ENCODE measurements around the gene DVL1.
A peak's percentile ranks its signal among the peaks of the same experiment; 100 is the strongest.

Gene DVL1

DNA sequence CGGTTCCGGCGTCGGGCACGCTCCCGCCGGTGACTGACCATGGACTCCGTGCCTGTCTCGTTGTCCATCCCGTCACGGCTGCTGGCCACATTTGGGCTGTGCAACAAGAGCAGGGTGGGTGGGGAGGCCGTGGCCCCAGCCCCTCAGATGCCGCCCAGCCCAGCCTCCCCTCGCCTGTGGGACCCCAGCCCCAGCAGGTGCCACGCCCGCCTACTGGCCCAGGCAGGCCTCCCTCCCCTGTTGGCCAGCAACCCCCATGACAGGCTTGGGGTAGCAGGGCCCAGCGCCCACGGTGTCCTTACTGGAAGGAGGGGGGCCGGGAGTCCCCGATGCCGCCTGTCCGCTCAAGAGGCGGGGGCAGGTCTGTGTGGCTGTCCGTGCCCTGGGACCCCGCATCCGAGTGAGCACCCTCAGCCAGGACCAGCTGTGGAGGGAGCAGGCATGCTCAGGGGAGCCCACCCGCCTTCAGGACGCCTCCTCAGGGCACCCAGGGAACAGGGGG is 7.1 kb downstream of the DVL1 start:
- no peak for DNase-seq (ENCODE audit: low read depth in 2 of 3, low spot score in 2 of 3)

DNA sequence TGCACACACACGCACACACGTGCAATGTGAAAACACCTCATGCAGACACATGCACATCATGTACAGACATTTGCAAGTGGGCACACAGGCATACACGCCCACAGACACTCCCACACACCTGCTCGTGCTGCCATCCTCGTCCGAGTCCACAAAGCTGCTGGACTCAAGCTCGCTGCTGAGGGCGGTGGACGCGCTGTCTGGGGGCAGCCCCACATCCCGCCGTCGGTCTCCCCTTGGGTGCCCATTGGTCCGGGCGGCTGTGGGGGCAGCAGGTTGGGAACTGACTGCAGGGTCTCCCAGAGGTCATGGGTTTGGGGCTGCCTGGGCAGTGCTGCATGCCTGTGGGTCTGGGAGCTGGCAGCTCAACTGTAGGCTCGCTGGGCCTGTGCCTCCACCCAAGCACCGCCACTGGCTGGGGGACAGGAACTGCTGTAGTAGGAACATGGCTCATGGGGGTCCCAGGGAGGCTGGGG is 7.6 kb downstream of the DVL1 start:
- DNase-seq (ENCODE audit: low read depth in 2 of 3, low spot score in 2 of 3): no peak

DNA sequence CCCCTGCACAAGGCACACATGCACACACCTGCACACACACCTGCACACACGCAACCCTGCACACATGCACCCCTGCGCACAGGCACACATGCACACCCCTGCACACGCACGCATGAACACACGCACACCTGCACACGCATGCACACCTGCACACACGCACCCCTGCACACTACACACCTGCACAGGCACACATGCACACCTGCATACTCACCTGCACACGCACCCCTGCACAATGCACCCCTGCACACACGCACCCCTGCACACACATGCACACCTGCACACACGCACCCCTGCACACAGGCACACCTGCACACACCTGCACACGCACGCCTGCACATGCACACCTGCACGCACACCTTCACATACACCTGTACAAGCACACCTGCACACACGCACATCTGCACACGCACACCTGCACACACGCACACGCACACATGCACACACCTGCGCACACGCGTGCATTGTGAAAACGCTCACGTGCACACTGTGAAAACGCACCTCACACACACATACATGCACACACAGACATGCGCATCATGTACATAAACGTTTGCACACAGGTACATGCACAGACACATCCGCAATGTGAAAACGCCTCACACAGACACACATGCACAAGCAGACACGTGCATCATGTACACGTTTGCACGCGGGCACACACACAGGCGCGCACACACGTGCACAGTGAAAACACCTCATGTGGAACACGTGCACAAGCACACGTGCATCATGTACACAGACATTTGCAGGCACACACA is 8.2 kb downstream of the DVL1 start:
- DNase-seq (ENCODE audit: low read depth in 2 of 3, low spot score in 2 of 3): no peak

DNA sequence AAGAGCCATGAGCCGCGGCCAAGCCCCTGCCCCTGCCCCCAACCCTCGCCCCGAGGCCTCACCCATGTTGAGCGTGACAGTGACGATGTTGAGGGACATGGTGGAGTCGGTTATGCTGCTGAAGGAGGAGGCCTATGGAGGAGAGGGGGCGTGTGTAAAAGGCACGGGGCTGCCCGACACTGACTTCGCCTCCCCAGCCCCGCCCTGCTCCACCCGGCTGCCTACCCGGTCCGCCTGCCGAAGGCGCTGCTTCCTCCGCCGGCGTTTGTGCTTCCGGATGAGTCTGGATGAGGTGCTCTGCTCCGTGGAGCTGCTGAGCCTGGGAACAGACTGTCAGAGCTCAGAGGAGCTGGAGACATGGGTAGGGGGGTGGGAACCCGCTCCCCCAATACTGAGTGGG is 9.0 kb downstream of the DVL1 start:
- no peak for DNase-seq (ENCODE audit: low read depth in 2 of 3, low spot score in 2 of 3)

DNA sequence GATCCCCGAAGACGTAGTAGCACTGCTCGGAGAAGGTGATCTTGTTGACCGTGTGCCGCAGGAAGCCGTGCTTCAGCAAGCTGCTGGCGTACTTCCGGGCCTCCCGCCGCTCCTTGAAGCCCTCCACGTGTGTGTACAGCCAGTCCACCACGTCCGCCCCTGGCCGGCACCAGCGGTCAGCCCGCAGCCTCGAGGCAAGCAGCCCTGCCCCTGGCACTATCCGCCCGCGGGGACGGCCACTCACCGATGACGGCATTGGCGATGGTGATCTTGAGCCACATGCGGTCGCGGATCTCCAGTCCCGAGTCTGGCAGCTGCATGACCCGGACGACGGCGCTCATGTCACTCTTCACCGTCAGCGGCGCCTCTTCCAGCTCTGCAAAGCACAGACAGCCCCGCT is 10.9 kb downstream of the DVL1 start:
- no peak for DNase-seq (ENCODE audit: low read depth in 2 of 3, low spot score in 2 of 3)

DNA sequence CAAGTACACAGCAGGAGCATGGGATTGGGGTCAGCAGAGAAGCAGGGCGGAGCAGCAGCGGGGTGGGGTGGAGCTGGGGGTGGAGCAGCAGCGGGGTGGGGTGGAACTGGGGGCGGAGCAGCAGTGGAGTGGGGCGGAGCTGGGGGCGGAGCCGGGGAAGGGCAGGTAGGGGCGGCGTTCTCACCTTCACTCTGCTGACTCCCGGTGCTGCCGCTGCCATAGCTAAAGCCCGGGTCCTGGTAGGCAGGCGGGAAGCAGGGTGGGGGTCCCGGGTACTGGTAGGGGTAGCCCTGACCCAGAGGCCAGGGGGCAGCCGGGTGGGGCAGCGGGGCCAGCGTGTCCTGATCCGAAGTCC is 11.4 kb downstream of the DVL1 start:
- DNase-seq (ENCODE audit: low read depth in 2 of 3, low spot score in 2 of 3): peak in 1 of 3 experiments; percentile 40

DNA sequence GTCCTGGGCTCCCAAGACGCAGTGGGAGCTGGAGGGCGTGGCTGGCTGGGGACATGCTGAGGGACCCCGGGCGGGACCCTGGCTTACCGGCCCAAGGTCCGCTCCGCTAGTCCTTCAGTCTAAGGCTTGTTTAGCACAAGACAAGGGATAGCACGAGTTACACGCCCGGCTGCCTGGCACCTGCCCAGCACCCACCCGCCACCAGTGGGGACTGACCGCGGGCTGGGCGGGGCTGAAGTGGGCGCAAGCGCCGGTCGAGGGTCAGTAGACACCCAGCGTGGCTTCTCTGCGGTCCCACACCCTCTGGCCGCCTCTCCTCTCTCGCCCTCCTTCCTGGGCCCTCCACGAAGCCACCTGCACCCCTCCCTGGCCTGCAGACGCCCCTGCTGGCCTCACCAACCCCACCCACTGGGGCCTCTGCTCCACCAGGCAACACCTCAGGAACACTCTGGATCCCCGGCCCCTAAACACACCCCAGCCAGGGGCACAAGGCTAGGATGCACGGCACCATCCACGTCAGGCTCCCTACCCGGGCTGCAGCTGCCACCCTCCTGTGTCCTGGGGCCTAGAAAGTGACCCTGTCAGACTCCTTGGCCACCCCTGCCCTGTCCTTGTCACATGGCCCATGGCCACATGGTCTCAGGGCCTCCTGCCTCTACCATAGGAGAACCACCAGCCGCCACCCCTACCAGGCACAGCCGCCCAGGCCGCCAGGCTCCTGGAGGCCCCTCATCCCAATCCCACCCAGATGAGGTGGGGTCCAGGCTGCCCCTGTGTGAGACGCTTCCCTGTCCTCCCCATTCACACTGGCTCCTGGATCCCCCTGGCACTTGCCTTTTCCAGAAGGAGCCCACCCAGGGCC is 12.1 kb downstream of the DVL1 start:
- DNase-seq (ENCODE audit: low read depth in 2 of 3, low spot score in 2 of 3): no peak

DNA sequence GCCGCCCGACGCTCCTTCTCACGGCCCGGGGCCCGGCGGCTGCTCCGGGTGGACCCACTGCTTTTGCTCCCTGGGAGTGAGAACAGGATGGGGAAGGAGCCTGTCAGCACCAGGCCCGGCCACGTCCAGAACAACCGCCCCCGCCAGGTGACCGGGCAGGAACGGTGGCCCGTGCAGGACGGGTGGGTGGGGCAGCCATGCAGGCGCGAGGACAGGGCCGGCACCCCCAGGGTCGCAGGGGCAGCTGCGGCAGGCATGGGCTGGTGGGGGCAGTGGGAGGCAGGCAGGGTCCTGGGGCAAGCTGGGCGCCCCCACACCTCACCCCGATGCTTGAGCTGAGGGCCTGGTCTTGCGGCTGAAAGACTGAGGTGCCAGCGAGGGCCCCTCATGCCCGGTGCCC is 12.8 kb downstream of the DVL1 start:
- no peak for DNase-seq (ENCODE audit: low read depth in 2 of 3, low spot score in 2 of 3)

DNA sequence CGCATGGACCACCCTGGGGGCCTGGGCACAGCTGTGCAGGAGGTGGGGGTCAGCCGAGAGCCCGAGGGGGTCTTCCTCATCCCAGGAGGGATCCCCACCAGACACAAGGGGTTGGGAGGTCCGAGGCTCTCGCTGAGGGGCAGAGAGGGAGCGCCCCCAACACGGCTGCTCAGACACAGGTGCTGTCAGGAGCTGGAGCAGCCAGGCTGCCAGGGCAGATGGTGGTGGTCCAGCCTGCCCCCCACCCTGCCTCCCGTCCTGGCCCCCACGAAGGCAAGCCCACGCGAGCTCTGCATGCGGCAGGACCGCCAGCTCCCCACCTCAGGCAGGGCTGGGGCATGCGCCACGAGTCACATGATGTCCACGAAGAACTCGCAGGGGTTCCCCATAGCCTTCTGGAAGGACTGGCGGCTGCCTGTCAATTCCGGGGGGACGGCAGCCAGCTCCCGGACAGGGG is 13.4 kb downstream of the DVL1 start:
- no peak for DNase-seq (ENCODE audit: low read depth in 2 of 3, low spot score in 2 of 3)

DNA sequence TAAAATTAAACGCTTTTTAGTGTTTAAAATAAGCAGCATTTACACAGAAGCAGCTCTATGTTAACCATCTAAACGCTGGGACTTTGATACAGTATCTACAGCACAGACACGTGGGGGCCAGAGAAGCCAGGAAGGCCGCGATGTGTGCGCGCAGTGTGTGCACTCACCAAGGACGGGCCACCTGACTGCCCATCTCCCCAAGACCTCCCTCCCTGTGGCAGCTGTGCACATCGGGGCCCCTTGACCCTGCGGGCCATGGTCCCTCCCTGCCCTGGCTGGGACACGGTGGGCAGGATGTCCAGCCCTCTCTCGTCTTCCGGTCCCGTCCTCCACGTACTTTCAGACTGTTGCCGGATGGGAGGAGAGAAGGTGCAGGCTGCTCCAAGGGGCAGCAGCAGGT is 13.9 kb downstream of the DVL1 start:
- DNase-seq (ENCODE audit: low read depth in 2 of 3, low spot score in 2 of 3): no peak

DNA sequence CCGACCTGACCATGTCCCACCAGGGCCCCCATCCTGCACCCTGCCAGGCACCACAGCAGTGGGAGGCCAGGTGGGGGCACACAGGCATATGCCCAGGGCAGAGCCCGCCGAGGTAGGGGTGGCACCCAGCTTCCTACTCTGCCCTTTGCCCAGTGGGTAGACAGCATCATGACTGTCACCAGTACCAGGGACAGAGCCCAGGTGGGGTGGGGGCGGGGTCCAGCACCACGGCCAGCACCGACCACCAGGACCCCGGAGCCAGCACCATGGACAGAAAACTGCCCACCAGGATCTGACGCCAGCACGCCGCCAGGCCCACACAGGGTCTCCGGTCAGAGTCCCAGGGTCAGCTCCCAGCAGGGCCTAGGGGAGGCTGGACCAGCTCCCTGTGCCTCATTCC is 14.4 kb downstream of the DVL1 start:
- DNase-seq (ENCODE audit: low read depth in 2 of 3, low spot score in 2 of 3): no peak

DNA sequence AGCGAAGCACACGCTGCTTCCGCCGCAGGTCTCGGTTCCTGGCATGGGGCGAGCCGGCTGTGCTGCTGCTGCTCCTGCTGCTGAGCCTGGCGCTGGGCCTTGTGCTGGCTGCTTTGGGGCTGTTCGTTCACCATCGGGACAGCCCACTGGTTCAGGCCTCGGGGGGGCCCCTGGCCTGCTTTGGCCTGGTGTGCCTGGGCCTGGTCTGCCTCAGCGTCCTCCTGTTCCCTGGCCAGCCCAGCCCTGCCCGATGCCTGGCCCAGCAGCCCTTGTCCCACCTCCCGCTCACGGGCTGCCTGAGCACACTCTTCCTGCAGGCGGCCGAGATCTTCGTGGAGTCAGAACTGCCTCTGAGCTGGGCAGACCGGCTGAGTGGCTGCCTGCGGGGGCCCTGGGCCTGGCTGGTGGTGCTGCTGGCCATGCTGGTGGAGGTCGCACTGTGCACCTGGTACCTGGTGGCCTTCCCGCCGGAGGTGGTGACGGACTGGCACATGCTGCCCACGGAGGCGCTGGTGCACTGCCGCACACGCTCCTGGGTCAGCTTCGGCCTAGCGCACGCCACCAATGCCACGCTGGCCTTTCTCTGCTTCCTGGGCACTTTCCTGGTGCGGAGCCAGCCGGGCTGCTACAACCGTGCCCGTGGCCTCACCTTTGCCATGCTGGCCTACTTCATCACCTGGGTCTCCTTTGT is 15.5 kb downstream of the DVL1 start:
- no peak for DNase-seq (ENCODE audit: low read depth in 2 of 3, low spot score in 2 of 3)

DNA sequence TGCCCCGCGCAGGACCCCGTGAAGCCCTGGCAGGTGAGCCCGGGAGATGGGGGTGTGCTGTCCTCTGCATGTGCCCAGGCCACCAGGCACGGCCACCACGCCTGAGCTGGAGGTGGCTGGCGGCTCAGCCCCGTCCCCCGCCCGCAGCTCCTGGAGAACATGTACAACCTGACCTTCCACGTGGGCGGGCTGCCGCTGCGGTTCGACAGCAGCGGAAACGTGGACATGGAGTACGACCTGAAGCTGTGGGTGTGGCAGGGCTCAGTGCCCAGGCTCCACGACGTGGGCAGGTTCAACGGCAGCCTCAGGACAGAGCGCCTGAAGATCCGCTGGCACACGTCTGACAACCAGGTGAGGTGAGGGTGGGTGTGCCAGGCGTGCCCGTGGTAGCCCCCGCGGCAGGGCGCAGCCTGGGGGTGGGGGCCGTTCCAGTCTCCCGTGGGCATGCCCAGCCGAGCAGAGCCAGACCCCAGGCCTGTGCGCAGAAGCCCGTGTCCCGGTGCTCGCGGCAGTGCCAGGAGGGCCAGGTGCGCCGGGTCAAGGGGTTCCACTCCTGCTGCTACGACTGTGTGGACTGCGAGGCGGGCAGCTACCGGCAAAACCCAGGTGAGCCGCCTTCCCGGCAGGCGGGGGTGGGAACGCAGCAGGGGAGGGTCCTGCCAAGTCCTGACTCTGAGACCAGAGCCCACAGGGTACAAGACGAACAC is 16.3 kb downstream of the DVL1 start:
- DNase-seq (ENCODE audit: low read depth in 2 of 3, low spot score in 2 of 3): no peak

DNA sequence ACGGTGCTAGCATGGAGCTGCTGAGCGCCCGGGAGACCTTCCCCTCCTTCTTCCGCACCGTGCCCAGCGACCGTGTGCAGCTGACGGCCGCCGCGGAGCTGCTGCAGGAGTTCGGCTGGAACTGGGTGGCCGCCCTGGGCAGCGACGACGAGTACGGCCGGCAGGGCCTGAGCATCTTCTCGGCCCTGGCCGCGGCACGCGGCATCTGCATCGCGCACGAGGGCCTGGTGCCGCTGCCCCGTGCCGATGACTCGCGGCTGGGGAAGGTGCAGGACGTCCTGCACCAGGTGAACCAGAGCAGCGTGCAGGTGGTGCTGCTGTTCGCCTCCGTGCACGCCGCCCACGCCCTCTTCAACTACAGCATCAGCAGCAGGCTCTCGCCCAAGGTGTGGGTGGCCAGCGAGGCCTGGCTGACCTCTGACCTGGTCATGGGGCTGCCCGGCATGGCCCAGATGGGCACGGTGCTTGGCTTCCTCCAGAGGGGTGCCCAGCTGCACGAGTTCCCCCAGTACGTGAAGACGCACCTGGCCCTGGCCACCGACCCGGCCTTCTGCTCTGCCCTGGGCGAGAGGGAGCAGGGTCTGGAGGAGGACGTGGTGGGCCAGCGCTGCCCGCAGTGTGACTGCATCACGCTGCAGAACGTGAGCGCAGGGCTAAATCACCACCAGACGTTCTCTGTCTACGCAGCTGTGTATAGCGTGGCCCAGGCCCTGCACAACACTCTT is 17.0 kb downstream of the DVL1 start:
- DNase-seq (ENCODE audit: low read depth in 2 of 3, low spot score in 2 of 3): no peak

DNA sequence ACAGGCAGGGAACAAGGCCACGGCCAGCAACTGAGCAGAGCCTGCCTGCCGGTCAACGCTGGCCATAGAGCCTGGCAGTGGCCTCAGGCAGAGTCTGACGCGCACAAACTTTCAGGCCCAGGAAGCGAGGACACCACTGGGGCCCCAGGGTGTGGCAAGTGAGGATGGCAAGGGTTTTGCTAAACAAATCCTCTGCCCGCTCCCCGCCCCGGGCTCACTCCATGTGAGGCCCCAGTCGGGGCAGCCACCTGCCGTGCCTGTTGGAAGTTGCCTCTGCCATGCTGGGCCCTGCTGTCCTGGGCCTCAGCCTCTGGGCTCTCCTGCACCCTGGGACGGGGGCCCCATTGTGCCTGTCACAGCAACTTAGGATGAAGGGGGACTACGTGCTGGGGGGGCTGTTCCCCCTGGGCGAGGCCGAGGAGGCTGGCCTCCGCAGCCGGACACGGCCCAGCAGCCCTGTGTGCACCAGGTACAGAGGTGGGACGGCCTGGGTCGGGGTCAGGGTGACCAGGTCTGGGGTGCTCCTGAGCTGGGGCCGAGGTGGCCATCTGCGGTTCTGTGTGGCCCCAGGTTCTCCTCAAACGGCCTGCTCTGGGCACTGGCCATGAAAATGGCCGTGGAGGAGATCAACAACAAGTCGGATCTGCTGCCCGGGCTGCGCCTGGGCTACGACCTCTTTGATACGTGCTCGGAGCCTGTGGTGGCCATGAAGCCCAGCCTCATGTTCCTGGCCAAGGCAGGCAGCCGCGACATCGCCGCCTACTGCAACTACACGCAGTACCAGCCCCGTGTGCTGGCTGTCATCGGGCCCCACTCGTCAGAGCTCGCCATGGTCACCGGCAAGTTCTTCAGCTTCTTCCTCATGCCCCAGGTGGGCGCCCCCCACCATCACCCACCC is 17.9 kb downstream of the DVL1 start, which contains the start of gene TAS1R3:
TAS1R3 (plus strand) TSS at position 213 of the 898 bp plus-strand sequence; CDS start at position 279, 66 bp downstream.
- DNase-seq (ENCODE audit: low read depth in 2 of 3, low spot score in 2 of 3): no peak

DNA sequence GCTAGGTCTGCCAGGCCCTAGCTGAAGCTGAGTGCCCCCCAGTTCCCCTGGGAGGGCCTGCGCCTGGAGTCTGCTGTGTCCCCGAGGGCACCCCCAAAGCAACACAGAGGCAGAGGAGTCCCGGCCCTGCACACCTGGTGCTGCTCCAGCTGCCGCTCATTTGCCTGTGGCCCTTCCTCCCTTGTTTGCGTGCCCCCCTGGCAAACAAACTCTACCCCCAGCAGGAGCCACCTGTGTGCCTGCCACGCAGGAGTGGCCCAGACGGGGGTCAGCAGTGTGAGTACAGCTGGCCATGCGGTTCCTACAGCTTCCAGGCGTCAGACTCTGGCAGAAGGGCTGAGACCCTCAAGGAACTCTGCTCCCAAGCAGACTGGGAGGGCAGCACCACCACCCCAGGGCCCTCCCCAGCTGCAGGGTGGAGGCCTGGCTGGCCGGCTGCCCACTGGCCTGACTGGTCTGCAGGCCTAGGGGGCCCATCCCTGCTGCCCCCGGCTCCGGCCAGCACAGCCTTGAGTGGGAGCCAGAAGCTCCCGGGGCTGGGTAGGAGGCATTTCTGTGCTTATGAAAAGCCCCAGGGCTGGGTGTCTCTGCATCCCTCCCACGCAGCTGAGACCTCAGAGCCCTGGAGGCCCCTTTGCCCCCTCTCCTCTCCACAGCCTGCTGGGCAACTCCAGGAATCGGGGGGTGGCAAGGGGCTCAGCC is 18.7 kb downstream of the DVL1 start:
- DNase-seq (ENCODE audit: low read depth in 2 of 3, low spot score in 2 of 3): no peak

DNA sequence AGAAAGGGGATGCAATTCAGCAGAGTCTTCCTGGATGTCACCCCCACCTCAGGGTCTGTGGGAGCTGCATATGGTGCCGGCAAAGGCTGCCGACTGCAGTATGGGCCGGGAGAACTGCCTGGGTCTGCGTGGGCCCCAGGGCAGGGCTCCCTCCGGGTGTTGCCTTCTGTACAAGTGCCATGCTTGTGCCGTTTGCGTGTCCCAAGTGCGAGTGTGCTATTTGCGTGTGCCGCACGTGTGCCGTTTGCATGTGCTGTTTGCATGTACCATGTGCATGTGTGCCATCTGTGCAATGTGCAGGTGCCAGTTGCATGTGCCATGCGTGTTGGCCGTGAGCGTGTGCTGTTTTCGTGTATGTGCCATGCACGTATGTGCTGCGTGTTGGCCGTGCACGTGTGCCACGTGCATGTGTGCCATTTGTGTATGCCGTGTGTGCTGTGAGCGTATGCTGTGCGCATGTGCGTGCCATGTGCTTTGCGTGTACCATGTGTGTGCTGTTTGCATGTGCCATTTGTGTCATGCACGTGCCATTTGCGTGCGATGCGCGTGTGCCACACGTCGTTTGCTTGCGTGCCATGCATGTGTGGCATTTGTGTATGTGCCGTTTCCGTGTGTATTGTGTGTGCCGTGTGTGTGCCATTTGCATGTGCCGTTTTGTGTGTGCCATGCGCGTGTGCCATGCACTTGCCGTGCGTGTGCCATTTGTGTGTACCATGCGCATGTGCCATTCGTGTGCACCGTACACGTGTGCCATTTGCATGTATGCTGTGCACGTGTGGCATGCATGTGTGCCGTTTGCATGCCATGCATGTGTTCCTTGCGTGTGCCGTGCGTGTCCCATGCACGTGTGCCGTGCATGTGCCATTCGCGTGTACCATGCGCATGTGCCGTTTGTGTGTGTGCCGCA is 19.7 kb downstream of the DVL1 start:
- no peak for DNase-seq (ENCODE audit: low read depth in 2 of 3, low spot score in 2 of 3)

DNA sequence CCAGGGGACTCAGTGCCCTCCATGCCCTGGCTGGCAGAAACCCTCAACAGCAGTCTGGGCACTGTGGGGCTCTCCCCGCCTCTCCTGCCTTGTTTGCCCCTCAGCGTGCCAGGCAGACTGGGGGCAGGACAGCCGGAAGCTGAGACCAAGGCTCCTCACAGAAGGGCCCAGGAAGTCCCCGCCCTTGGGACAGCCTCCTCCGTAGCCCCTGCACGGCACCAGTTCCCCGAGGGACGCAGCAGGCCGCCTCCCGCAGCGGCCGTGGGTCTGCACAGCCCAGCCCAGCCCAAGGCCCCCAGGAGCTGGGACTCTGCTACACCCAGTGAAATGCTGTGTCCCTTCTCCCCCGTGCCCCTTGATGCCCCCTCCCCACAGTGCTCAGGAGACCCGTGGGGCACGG is 21.0 kb downstream of the DVL1 start:
- DNase-seq (ENCODE audit: low read depth in 2 of 3, low spot score in 2 of 3): no peak

Measured in activated CD8-positive, alpha-beta memory T cell treated with anti-CD3 and anti-CD28 coated beads for 48 hours (primary cell).